Nucleus accumbens (tissue), 56 donors: ENCODE measurements around the gene SINHCAF.
"Not testable (repeated sequence)": the region's sequence is repeated elsewhere in the genome, so short reads cannot be mapped to it uniquely, and the experiment has no call there.

ENCODE experiments used
- DNase-seq, 56 donors: peaks; one replicate each; lab custom pipeline; 2025; lab: John Stamatoyannopoulos, UW

SINHCAF gene, protein sequence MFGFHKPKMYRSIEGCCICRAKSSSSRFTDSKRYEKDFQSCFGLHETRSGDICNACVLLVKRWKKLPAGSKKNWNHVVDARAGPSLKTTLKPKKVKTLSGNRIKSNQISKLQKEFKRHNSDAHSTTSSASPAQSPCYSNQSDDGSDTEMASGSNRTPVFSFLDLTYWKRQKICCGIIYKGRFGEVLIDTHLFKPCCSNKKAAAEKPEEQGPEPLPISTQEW

GRCh38 chr12:31325877-31326631 is at the start of gene SINHCAF:
TSS of gene SINHCAF (minus strand) at chr12:31326150. CDS start at chr12:31298204, 27,946 bp downstream.
- DNase-seq = peak; percentile 52 to 99 (median 94)

DNA sequence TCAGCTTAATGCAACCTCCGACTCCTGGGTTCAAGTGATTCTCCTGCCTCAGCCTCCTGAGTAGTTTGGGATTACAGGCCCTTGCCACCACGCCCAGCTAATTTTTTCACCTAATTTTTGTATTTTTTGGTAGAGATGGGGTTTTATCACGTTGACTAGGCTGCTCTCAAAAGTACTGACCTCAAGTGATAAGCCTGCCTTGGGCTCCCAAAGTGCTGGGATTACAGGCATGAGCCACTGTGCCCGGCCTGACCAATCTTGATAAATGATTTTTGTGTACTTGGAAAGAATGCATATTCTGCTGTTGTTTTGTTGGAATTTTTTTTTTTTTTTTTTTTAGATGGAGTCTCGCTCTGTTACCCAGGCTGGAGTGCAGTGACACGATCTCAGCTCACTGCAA is 49.5 kb upstream of the SINHCAF start:
- not testable (repeated sequence) for DNase-seq

GRCh38 chr12:31371256-31371620 is 45.3 kb upstream of the SINHCAF start:
- DNase-seq = no peak

- DNase-seq = no peak
These were observed 44.7 kb upstream of the SINHCAF start for GRCh38 chr12:31370531-31371255.

- DNase-seq = no peak
These were observed 44.0 kb upstream of the SINHCAF start for GRCh38 chr12:31369712-31370521.

DNA sequence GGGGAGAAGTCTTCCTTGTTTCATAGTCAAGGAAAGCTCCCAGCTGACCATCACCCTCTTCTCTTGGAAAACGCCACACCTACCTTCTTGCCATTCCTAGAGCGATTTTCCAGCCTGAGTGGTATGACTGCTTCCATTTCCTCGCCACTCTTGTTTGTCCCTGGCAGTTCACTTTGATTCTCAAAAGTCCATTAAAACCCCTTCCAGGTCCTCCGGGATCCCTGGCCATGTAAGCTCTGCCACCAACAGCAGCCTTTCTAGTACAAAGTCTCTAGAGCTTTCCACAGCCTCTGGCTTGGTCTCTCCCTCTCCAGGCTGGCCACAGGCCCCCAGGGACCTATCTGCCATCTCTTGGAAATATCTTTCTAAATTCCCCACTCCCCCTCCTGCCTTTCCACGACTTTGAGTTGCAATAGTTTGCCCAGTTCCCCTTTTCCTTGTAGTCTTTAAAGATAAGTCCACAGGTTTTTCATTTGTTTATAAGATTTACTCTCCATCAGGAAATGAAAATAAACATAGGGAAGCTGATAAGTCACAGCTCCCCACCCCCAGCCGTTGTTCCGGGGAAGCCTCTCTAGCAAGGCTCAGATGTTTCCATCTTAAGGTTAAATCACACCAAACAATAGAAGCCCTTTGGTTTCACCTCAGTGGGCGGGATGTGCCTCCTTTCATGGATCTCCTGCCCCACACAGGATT is 42.9 kb upstream of the SINHCAF start:
- DNase-seq = no peak

- DNase-seq = no peak
These were observed 40.2 kb upstream of the SINHCAF start for GRCh38 chr12:31366104-31366621.

DNA sequence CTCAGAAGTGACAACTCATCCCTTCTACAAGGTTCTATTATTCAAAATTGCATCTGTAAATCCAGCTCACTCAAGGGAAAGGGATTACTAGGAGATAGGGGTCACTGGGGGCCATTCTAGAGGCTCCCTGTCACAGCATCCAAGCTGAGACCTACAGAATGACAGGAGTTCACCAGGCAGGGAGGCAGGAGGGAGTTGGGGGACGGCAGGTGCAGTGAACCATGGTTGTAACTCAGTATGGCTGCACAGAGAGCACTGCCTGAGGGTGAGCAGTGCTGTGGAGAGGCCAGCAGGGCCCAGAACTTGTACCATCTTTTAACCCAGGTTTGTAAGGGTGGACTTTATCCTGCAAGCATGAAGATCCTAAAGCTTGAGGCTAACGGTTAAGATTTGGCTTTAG is 37.9 kb upstream of the SINHCAF start:
- DNase-seq = no peak

DNA sequence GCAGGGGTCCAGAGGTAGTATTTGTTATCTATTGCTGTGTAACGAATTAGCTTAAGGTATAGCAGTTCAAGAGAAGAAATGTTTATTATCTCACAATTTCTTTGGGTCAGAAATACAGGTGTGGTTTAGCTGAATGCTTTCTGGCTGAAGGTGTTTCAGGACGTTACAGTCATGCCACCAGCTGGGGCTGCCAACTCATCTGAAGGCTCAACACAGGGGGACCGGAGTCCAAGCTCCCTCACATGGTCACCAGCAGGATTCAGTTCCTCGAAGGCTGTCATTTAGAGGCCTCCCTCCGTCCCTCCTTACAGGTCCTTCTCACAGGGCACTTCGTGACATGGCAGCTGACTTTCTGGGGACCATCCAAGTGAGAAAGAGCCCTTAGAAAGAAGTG is 37.5 kb upstream of the SINHCAF start:
- no peak for DNase-seq

DNA sequence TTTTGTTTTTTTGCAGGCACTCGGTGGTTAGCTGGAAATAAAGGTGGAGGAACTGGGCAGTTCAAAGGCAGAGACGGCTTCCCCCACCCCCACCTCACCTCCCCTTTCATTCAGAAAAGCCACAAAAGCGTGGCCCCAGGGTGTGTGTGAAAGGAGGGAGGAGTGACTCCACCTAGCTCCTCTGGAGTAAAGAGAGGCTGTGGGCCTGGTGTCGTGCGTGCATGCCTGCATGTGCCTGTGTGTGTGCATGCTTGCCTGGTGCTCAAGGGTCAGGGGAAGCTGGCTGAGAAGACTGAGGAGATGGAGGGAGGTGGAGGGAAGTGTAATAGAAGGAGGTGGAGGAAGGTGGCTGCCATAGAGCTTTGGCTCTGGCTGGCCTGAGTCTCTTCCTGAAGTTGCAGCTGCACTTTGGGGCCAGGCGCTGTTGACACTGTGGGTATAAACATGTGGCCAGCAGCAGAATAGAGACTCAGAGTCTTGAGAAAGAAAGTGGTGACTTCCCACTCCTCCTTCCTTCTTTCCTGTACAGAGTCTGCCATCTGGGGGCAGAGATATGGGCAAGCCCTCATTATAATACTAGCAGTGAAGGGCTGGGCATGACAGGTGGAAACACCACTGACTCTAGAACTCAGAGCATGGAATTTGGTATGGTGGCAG is 36.9 kb upstream of the SINHCAF start:
- DNase-seq = peak in 2 of 56 donors; percentile 10 to 33

- peak in 3 of 56 donors; percentile 3 to 7 (median 7) for DNase-seq
These were observed 36.3 kb upstream of the SINHCAF start for GRCh38 chr12:31362115-31362758.

GRCh38 chr12:31361730-31362114 is 35.8 kb upstream of the SINHCAF start:
- DNase-seq = no peak

- no peak for DNase-seq
These were observed 29.8 kb upstream of the SINHCAF start for GRCh38 chr12:31355747-31356107.

DNA sequence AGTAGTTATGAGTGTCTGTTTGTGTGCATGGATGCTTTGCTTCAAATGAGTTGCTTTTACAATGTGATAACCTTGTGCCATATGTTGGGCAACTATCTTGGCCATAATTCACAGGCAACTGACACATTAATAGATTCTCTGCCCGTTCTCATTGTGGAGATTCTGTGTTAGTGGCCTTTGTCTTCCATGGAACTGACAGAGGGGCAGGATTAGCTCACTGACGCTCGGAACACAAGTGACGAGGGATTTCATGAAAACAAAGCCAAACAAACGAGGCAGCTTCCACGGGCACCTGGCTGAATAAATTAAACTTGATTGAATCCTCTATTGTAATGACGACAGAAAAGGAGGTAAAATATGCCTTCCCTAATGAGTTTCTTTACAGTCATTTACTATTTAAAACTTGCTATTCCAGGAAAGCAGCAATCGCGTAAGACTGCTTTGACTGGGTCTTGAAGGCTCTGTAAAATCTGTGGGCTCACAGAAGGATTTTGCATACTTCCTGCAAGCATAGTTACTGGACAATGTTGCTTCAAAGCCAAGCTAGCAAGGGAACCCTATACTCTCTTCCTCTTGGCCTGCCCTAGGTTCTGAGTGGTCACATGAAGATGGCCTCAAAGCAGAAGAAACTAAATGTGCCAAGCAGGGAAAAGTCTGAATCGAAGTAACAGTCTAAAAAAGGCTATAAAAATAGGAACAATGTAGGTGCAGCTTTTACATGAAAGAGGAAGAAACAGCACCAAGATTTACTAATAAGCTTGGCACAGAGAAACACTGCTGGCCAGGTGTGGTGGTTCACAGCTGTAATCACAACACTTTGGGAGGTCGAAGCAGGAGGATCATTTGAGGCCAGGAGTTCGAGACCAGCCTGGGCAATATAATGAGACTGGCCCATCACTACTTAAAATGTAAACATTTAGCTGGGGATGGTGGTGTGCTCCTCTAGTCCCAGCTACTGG is 28.1 kb upstream of the SINHCAF start:
- DNase-seq = peak in 15 of 56 donors; percentile 3 to 33 (median 6)

DNA sequence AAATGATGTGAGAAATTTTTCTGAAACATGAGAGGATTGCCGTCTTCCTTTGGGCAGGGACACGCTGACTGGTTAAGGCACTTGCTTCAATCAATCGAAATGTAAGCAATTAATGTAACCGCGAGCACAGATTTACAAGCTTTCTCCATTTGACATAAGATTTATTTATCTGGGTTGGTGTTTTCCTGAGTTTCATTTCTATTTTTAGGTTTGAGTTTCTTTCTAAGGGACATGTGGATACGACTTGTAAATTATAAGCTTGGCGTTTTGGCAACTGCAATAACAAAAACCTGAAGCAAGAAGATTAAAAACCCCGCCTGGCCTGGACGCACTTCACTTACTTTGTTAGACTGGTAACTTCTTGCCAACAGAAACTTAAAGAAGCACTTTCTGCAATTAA is 20.3 kb upstream of the SINHCAF start:
- no peak for DNase-seq

DNA sequence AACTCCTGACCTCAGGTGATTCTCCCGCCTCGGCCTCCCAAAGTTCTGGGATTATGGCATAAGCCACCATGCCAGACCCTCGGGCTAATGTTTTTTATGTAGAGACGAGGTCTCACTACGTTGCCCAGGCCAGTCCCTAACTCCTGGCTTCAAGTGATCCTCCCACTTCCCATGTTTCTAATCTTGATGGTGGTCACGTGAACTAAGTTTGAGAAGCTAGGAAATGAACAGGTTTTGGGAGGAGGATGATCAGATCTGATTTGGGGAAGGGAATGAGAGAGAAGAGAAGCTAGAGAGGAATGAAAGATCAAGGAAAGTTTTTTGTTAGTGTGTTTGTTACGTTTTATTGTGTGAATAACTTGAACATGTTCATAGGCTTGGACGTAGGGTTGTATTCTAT is 17.2 kb upstream of the SINHCAF start:
- no peak for DNase-seq

GRCh38 chr12:31342286-31342685 is 16.3 kb upstream of the SINHCAF start:
- no peak for DNase-seq
